ENCODE measurements around the gene UTP15.

DNA sequence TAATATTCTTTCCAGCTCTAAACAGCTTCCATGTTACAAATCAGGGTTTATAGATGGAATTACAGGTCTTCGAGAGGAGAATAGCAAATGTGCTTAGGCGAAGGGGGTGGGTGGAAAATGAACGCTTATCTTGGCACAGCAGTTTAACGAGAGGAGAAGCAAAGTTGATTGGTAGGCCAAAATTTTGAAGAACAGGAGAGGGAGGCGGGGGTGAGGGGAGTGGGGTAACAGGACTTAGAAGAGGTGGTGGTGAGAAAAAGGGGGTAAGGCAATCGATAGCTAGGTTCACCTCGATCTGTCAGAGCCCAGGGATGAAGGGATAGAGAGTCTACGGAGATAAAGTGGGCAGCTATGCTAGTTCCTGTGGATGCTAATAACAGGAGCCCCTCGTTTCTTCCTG is 868 bp upstream of the UTP15 start:
- TF ChIP-seq, protein P1, sequence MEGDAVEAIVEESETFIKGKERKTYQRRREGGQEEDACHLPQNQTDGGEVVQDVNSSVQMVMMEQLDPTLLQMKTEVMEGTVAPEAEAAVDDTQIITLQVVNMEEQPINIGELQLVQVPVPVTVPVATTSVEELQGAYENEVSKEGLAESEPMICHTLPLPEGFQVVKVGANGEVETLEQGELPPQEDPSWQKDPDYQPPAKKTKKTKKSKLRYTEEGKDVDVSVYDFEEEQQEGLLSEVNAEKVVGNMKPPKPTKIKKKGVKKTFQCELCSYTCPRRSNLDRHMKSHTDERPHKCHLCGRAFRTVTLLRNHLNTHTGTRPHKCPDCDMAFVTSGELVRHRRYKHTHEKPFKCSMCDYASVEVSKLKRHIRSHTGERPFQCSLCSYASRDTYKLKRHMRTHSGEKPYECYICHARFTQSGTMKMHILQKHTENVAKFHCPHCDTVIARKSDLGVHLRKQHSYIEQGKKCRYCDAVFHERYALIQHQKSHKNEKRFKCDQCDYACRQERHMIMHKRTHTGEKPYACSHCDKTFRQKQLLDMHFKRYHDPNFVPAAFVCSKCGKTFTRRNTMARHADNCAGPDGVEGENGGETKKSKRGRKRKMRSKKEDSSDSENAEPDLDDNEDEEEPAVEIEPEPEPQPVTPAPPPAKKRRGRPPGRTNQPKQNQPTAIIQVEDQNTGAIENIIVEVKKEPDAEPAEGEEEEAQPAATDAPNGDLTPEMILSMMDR (conservative IDR thresholded peaks at IDR 0.05; ENCODE audit: low read length): no peak
- TF ChIP-seq EZH2phosphoT487 (IDR thresholded peaks at IDR 0.05; ENCODE audit: borderline replicate concordance, low read depth, low read length): no peak

Data from OCI-LY7 (cell line).